ENCODE data around the gene OVAAL.
A peak's percentile ranks its signal among the peaks of the same experiment; 100 is the strongest.

Gene OVAAL

DNA sequence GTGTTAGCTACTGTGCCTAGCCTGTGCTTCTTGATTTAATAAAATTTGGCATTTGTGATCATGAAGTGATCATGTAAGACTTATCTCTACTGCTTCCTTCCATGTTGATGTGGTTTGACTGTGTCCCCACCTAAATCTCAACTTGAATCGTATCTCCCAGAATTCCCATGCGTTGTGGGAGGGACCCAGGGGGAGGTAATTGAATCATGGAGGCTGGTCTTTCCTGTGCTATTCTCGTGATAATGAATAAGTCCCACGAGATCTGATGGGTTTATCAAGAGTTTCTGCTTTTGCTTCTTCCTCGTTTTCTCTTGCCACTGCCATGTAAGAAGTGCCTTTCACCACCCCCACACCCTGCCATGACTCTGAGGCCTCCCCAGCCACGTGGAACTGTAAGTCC is at the start of gene OVAAL:
TSS of gene OVAAL (plus strand) at position 301 of the 400 bp plus-strand sequence.
- no peak for DNase-seq

GRCh38 chr1:180510882-180511281 is 47.9 kb upstream of the OVAAL start:
- no peak for DNase-seq

DNA sequence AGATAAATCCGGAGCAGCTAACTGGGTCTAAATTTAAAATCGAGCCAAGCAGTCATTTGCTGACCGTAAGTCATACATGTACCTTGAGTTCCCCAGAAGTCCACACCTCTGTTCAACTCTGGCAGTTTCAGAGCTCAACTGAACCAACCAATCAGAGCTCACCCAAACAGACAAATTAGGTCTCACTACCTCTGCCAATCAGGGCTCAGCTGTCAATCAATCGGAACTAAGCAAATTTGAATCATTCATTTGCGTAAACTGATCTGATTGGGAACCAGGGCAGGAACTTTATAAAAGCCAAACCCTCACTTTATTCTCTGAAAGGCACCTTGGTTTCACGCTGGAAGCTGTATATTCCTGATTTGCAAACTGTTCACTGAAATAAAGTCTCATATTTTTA is 45.2 kb upstream of the OVAAL start:
- DNase-seq, result no peak

- no peak for DNase-seq
These were observed 43.4 kb upstream of the OVAAL start for GRCh38 chr1:180515364-180515763.

DNA sequence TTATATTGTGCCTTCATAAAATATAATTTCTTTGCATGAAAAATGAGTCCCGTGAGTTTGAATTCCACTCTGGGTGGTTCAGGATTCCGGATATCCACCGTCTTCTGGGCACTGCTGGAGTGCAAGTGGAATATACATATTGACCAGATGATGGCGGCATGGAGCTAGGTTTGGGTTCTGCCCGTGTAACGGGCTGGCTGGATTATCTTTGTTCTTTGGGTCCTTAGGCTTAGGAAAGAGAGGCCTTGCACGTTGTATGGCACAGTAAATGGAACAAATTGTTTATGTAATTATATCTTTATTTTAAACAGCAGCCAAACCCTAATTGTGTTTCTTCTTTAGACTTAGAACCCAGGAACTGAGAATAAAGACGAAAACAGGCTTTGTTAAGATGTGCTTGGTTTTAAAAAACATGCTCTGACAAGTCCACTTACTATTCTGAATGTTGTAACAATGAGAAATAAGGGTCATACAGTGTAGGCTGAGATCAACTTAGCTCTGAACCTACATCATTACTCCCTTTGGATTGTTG is 42.8 kb upstream of the OVAAL start:
- DNase-seq, result peak; percentile 64

- DNase-seq, result no peak
These were observed 38.9 kb upstream of the OVAAL start for GRCh38 chr1:180519846-180520245.

GRCh38 chr1:180521474-180522212 is 37.1 kb upstream of the OVAAL start:
- DNase-seq, result no peak

GRCh38 chr1:180522213-180522515 is 36.6 kb upstream of the OVAAL start:
- no peak for DNase-seq

DNA sequence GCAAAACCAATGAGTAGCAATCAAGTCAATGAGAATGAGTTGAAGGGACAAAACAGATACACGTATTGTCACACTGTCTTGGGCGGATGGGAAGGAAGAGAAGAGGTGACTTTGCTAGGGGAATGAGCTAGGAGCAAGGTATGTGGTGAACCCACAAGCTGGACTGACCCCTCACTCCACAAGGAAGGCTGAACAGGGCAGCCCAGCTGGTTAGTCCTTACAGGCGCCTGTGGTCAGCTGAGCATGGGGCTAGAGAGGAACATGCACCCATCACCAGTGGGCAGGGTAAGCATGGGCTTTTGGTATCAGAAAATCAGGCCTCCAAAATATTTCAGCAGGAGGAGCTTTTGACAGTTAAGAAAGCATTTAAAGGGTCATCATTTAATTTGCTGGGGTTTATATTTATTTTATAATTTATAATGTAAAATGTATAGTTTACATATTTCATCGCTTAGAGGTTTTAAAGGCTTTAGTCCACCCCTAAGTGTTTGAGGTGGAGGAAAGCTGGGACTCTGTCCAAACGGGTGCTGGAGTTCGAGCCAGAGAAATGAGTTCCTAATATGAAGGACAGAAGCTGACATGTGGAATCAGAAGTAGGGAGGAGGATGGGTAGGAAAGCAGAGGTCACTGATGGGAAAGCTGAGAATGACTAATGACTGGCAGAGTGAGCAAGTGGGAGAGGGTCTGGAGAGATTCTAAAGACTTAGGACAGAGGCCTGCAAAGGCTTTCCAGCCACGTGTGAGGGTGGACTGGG is 34.4 kb upstream of the OVAAL start:
- DNase-seq, result no peak

DNA sequence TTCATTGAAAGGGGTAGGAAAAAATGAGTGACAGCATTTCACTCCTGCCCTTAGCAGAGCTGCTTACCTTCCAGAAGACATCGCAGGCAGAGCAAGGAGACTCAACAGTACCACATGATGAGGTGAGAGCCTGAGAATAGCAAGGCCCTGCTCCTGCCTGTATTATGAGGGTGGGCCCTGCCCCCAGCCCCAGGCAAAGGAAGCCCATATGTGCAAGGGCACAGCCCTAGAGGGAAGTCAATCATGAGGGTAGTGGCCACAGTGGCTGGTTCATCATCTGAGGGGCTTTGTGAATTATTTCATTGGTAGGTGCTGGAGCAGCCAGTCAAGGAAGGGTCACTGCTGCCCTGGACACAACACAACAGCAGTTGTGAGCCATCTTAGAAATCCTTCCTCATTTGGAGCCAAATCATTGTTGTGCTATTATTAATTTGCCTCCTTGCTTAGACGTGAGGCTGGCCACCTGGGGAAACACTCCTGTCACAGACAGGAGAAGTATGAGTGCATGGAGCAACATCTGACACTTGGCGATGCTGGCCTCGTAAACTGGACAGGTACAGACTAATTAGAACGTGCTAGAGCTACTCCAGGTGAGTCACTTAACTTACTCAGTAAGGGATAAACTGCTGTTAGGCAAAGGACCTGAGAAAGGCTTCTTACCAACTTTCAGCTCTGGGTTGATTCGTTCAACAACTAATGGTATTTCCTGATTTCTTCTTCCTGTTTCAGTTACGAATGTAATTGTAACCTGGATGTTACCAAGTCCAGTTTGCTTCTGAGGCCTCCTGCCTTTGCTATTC is 33.6 kb upstream of the OVAAL start:
- no peak for DNase-seq

DNA sequence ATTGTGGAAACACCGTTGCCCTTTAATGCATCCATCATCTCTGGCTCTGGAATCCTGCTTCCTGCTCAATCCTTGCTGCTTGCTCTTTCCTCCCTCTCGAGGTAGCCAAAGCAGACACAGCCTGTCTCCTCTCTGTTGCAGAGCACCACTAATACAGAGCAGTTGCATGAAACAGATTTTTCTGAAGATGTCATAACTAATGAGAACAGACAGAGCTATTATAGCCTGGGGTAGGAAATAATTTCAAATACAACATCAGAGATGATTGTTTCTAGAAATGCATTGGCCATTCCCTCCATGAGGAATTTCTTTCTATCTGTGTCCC is 33.1 kb upstream of the OVAAL start:
- no peak for DNase-seq

DNA sequence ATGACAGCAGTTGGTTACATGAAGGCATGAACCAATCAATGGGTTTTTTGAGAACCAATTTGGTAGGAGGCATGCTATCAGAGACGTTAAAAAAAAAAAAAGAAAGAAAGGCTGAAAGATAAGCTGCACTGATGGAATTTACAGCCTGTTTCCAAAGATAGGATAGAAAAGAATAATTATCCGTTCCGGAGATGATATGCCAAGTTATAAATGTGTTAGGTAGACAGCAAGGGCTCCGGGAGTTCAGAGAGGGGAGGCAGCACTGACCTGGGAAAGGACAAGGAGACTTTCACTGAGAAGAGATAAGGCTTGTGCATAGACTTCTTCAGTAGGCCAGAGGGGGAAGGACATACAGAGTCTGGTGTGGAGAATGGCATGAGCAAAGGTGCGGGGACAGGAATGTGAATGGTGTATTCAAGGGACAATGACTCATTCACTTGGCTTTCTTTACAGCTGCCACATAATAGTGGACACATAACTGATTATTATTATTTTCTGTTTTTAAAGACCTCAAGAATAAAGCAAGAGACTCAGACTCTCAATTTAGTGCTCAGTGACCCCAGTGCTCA is 31.6 kb upstream of the OVAAL start:
- no peak for DNase-seq

DNA sequence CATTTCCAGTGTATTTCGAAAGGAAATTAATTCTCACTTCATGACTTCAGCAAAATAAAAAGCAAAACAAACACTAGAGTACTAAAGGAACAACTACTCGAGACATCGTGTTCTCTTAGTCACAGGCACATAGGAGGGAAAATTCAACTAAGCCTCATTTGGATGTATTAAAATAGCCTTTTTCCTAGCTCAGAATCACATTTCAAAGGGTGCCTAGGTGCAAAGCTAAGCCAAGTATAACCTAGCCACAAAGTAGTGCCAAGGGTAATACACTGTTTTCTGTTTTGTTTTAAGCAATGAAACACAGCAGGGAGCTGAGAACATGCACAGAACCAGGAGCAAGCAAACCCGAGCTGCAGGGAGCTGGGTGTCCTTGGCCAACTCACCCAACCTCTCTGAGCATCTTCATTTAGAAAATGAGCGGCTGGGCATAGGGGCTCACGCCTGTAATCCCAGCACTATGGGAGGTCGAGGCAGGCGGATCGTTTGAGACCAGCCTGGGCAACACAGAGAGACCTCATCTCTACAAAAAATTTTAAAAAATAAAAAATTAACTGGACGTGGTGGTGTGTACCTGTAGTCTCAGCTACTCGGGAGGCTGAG is 29.8 kb upstream of the OVAAL start:
- DNase-seq, result no peak

- DNase-seq, result no peak
These were observed 28.3 kb upstream of the OVAAL start for GRCh38 chr1:180530501-180530900.

DNA sequence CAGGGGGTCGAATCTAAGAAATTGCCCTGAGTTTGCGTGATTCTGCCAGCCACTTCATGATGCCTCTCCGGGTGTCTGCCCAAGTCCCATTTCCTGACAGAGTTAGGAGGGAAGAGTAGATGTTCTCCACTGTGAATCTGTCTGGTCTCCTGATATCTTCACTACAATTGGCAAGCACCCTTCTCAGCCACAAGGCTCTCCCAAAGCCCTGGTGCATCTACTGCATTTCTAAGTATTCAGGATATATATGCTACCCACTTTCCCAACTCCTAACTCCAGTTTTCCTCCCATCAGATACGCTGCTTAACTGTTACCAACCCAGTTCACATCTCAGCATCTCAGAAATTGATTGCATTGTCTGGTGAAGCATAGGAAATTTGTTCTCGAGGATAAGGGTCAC is 25.9 kb upstream of the OVAAL start:
- no peak for DNase-seq

DNA sequence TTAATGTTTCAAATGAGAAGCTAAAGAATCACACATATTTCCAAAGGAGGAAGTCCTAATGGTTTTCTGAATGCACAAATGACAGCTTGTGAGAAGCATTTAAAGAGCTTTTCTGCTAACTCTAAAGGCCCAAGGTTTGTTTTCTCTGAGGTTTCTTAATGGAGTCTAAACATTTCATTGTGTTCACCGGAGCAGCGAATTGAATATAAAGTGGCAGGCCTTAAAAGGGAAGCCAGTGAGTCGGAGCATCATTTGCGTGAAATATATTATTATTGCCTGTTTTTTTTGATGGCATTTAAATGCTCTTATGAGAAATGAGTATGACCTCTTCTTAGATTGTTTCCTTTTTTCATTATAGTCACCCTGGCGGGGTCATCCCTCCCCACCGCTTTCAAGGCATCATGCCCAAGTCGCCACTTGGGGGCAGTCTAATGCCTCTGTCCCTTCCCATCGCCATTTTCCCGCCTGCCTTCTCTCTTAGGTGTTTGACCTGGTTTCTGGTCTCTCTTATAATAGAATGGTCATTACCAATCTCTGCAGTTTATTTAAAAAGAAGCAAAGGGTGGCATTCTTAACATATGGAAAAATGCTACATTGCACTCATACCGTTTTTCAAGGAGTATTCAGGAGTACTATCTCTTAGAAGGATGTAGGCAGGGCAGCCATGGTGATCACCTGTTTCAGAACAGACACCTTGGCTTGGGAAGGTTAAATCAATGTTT is 25.3 kb upstream of the OVAAL start:
- peak; percentile 58 for DNase-seq

- DNase-seq, result no peak
These were observed 24.6 kb upstream of the OVAAL start for GRCh38 chr1:180534214-180534613.

DNA sequence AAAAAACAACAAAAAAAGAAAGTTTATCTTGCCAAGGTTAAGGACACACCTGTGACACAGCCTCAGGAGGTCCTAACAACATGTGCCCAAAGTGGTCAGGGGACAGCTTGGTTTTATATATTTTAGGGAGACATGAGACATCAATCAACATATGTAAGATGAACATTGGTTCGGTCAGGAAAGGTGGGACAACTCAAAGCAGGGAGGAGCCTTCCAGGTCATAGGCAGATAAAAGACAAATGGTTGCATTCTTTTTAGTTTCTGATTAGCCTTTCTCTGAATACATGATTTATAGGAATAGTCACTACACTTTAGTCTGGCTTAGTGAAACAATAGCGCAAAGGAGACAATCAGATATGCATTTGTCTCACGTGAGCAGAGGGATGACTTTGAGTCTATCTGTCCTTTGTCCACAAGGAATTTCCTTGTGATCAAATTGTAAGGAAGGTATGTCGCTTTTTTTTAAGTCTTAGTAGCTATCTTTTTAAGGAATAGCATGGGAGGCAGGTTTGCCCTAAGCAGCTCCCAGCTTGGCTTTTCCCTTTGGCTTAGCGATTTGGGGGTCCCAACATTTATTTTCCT is 23.3 kb upstream of the OVAAL start:
- DNase-seq, result no peak

DNA sequence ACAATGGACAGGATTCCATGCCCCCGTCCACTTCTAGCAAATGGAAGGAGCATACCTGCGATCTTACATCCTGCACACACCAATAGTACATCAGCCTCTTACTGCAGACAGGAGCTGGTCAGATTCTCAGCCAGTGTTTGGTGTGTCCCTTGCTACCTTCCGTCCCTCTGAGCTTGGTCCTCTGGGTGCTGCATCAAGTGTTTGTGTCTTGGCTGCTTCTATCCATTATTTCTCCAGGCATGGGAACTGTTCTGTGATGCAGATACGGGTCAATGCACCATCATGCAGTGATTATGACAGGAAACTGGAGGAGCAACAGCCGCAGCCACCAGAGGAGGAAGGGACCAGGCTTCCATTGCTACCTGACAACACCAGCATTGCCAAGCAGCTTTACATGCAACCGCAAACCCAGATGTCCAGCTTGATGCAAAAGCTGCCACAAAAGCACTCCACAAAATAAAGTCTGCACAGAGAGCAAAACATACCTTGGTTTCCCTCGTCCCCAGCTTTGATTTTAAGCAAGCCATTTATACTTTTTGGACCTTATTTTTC is 21.9 kb upstream of the OVAAL start:
- no peak for DNase-seq

- no peak for DNase-seq
These were observed 19.6 kb upstream of the OVAAL start for GRCh38 chr1:180539136-180539535.

Data from CD4-positive, alpha-beta T cell treated with Interleukin-21 for 1 hour (primary cell).